ENCODE data around the gene BTN3A1. TPM values are rescaled to one million over a fixed set of nuclear protein-coding genes. Genes with fewer than 3 reads are reported as not detected.
"Not testable (repeated sequence)": the region's sequence is repeated elsewhere in the genome, so short reads cannot be mapped to it uniquely, and the experiment has no call there.

The BTN3A1 gene
- total and polyA plus RNA-seq, 10 of the 15 experiments (the other 5 are each of a cell fraction or from before 2014, with no cell fraction given) = 5.6 to 60.1 (median 16.1) TPM

GRCh38 chr6:26357543-26357942 lies 44.5 kb upstream of the BTN3A1 start:
- ChIA-PET CTCF (interaction anchor here (0.9 to 2.1 kb wide), 4 partner anchors 16 to 238 kb away, joined by 3 to 5 read pairs (median 4); no protein-coding TSS in a partner anchor), POLR2A (interaction anchor here (1.0 to 1.4 kb wide), 2 partner anchors 15 to 85 kb away, joined by 3 read pairs; no protein-coding TSS in a partner anchor), SMC1A (ENCODE audit: uncharacterized antibody, unreplicated experiment) (interaction anchor here (0.9 kb wide), 1 partner anchor 11 kb away, joined by 3 read pairs; no protein-coding TSS in a partner anchor), RAD21 (ENCODE audit: unreplicated experiment) (interaction anchor here (0.9 kb wide), 1 partner anchor 16 kb away, joined by 3 read pairs; no protein-coding TSS in a partner anchor)
- ATAC-seq; intact Hi-C loops (cut with micrococcal nuclease; ENCODE audit: unreplicated experiment); H3K27ac ChIP-seq (ENCODE audit: control insufficient read depth, insufficient read depth); H3K9me3 ChIP-seq (replicated peaks; ENCODE audit: control insufficient read depth, insufficient read depth, low read length); H3K4me3 ChIP-seq; BruUV-seq (replicated peaks); in situ Hi-C loops (cut with MboI); FAIRE-seq; H3K36me3 ChIP-seq (ENCODE audit: control insufficient read depth in 2 of 2, insufficient read depth in 2 of 2, low read length in 1 of 2); DNase-seq (ENCODE audit: low read depth, low spot score); H2AFZ ChIP-seq (ENCODE audit: control insufficient read depth, low read depth, low read length); H3K4me2 ChIP-seq (ENCODE audit: control insufficient read depth, insufficient read depth); H3K9ac ChIP-seq (ENCODE audit: control insufficient read depth, insufficient read depth, low read length); H3K79me2 ChIP-seq (ENCODE audit: control insufficient read depth, insufficient read depth, low read length); H3K27me3 ChIP-seq (replicated peaks in 1 of 2; ENCODE audit: control insufficient read depth in 2 of 2, insufficient read depth in 2 of 2, low read length in 1 of 2); H4K20me1 ChIP-seq (ENCODE audit: control insufficient read depth, insufficient read depth): not testable (repeated sequence)
- WGBS (ENCODE audit: insufficient coverage, insufficient replicate concordance, low lambda C conversion rate, missing lambda C conversion rate) = 90% methylated on average over 12 of the region's 14 CpGs
- peaks cover 24% of the 10 kb centered on the region for H3K4me1 ChIP-seq (ENCODE audit: control insufficient read depth, insufficient read depth, low read length)

- Histone ChIP-seq H3K9ac (ENCODE audit: control insufficient read depth, insufficient read depth, low read length) (no peak overlapping the region), H3K4me2 (ENCODE audit: control insufficient read depth, insufficient read depth) (peak overlapping the region; percentile 77), H4K20me1 (ENCODE audit: control insufficient read depth, insufficient read depth) (no peaks in the 10 kb centered on the region), H3K79me2 (ENCODE audit: control insufficient read depth, insufficient read depth, low read length) (no peaks in the 10 kb centered on the region), H3K27ac (ENCODE audit: control insufficient read depth, insufficient read depth) (peak overlapping the region; percentile 56; the same call in 1 of the 2 replicates), H3K36me3 (ENCODE audit: control insufficient read depth in 2 of 2, insufficient read depth in 2 of 2, low read length in 1 of 2) (no peaks in the 10 kb centered on the region), H3K27me3 (replicated peaks in 1 of 2; ENCODE audit: control insufficient read depth in 2 of 2, insufficient read depth in 2 of 2, low read length in 1 of 2) (no peaks in the 10 kb centered on the region; a peak in 1 of 4 replicates), H2AFZ (ENCODE audit: control insufficient read depth, low read depth, low read length) (peak overlapping the region; percentile 41; the same call in 1 of the 2 replicates), H3K9me3 (replicated peaks; ENCODE audit: control insufficient read depth, insufficient read depth, low read length) (no peaks in the 10 kb centered on the region), H3K4me1 (ENCODE audit: control insufficient read depth, insufficient read depth, low read length) (peaks cover 24% of the 10 kb centered on the region), H3K4me3 (no peak overlapping the region)
- ATAC-seq = peak; percentile 78
- ChIA-PET SMC1A (ENCODE audit: uncharacterized antibody, unreplicated experiment) (interaction anchor here (0.6 to 1.5 kb wide), 5 partner anchors 8 to 88 kb away, joined by 3 to 5 read pairs (median 3); no protein-coding TSS in a partner anchor), CTCF (interaction anchor here (0.9 to 2.1 kb wide), 5 partner anchors 12 to 237 kb away, joined by 3 to 5 read pairs (median 4); no protein-coding TSS in a partner anchor), RAD21 (ENCODE audit: unreplicated experiment) (interaction anchor here (0.6 to 1.0 kb wide), 4 partner anchors 17 to 211 kb away, joined by 3 to 4 read pairs (median 4); no protein-coding TSS in a partner anchor), POLR2A (no interaction called here)
- peak; percentile 62 for DNase-seq (ENCODE audit: low read depth, low spot score)
- no TSS peak for BruUV-seq (replicated peaks)
- 2% methylated on average over 7 of the region's 7 CpGs for WGBS (ENCODE audit: insufficient coverage, insufficient replicate concordance, low lambda C conversion rate, missing lambda C conversion rate)
- peak; percentile 78 for FAIRE-seq
- intact Hi-C loops (cut with micrococcal nuclease; ENCODE audit: unreplicated experiment) (no loop called here), in situ Hi-C loops (cut with MboI) (no loop called here)
- TF ChIP-seq CHD1 (IDR thresholded peaks at IDR 0.05; ENCODE audit: low read depth, low read length) (no peak), BCL11A (IDR thresholded peaks at IDR 0.05; ENCODE audit: low read depth, low read length) (peak; percentile 83), CHD2 (IDR thresholded peaks at IDR 0.05; ENCODE audit: borderline replicate concordance, low read depth, low read length) (no peak), CREM (IDR thresholded peaks at IDR 0.05; ENCODE audit: low read depth) (peak; percentile 46; the same call in 1 of the 2 replicates), NFXL1 (IDR thresholded peaks at IDR 0.05; ENCODE audit: borderline replicate concordance) (no peak), MTA3 (IDR thresholded peaks at IDR 0.05; ENCODE audit: borderline replicate concordance, low read length) (peak; percentile 63; the same call in 1 of the 2 replicates), FOXM1 (IDR thresholded peaks at IDR 0.05; ENCODE audit: low read depth, low read length) (peak; percentile 76; the same call in 1 of the 2 replicates), JUND (IDR thresholded peaks at IDR 0.05; ENCODE audit: low read depth, low read length) (0 out of 2 replicates have a peak, but pooled peaks have one; percentile 28), JUNB (IDR thresholded peaks at IDR 0.05) (peak; percentile 72), SKIL (IDR thresholded peaks at IDR 0.05; ENCODE audit: low read depth, poor library complexity, severe bottlenecking) (no peak), HSF1 (IDR thresholded peaks at IDR 0.05; ENCODE audit: low read depth, low read length) (no peak), IKZF2 (IDR thresholded peaks at IDR 0.05) (peak; percentile 82 to 83), RBBP5 (conservative IDR thresholded peaks at IDR 0.05) (no peak), ZNF207 (IDR thresholded peaks at IDR 0.05; ENCODE audit: borderline replicate concordance) (no peak)
Measured at GRCh38 chr6:26358511-26358981, 43.5 kb upstream of the BTN3A1 start.
